H9 (cell line): ENCODE data around the gene NCKAP5. TPM values are rescaled to one million over a fixed set of nuclear protein-coding genes. Genes with fewer than 3 reads are reported as not detected.

Experiments
- DNase-seq: peaks from one replicate; pipeline ENCODE4 v3.0.0-alpha.2; 2017
- H2AFZ ChIP-seq: one replicate; pipeline ENCODE4 v1.6.1; 2013; ENCODE audit warnings: mild to moderate bottlenecking, low read length, control low read depth, moderate library complexity
- H2AK5ac ChIP-seq: 2 replicates; pipeline ENCODE4 v1.6.1; 2013; ENCODE audit warnings: low read length, control low read depth, mixed read lengths; ENCODE audit not compliant: insufficient read length
- H2BK120ac ChIP-seq: one replicate; pipeline ENCODE4 v1.6.1; 2013; ENCODE audit warnings: low read depth, mild to moderate bottlenecking, low read length, control low read depth, inconsistent platforms; ENCODE audit not compliant: poor library complexity, severe bottlenecking
- H2BK12ac ChIP-seq: 2 replicates; pipeline ENCODE4 v1.6.1; 2013; ENCODE audit warnings: low read length, control low read depth, mixed read lengths, low read depth; ENCODE audit not compliant: insufficient read length
- H2BK15ac ChIP-seq: 2 replicates; pipeline ENCODE4 v1.6.1; 2013; ENCODE audit warnings: low read depth, low read length, control low read depth
- H2BK20ac ChIP-seq: one replicate; pipeline ENCODE4 v1.6.1; 2013; ENCODE audit warnings: low read depth, mild to moderate bottlenecking, low read length, control low read depth, inconsistent platforms; ENCODE audit not compliant: poor library complexity, severe bottlenecking
- H2BK5ac ChIP-seq: 2 replicates; pipeline ENCODE4 v1.6.1; 2013; ENCODE audit warnings: low read length, control low read depth, mixed read lengths; ENCODE audit not compliant: insufficient read length
- H3K14ac ChIP-seq: 2 replicates; pipeline ENCODE4 v1.6.1; 2013; ENCODE audit warnings: low read length, control low read depth; ENCODE audit not compliant: insufficient read depth
- H3K18ac ChIP-seq: 2 replicates; pipeline ENCODE4 v1.6.1; 2013; ENCODE audit warnings: low read depth, mild to moderate bottlenecking, mixed read lengths, low read length, control low read depth; ENCODE audit not compliant: insufficient read length
- H3K23ac ChIP-seq: 2 replicates; pipeline ENCODE4 v1.6.1; 2013; ENCODE audit warnings: low read length, control low read depth, mixed read lengths, low read depth; ENCODE audit not compliant: insufficient read length
- H3K23me2 ChIP-seq: 2 replicates; pipeline ENCODE4 v1.6.1; 2013; ENCODE audit warnings: low read depth, mild to moderate bottlenecking, mixed read lengths, low read length, control low read depth; ENCODE audit not compliant: insufficient read length, poor library complexity, severe bottlenecking
- H3K27ac ChIP-seq: 2 replicates; pipeline ENCODE4 v1.5.1; 2013; ENCODE audit warnings: low read length, control low read depth, mixed read lengths, low read depth; ENCODE audit not compliant: insufficient read length
- H3K27me3 ChIP-seq: 2 replicates; pipeline ENCODE4 v1.6.1; 2013; ENCODE audit warnings: low read length, control low read depth, inconsistent platforms; ENCODE audit not compliant: insufficient read depth
- H3K4ac ChIP-seq: 2 replicates; pipeline ENCODE4 v1.6.1; 2013; ENCODE audit warnings: low read depth, mild to moderate bottlenecking, control low read depth, inconsistent platforms, low read length, moderate library complexity
- H3K4me1 ChIP-seq: 2 replicates; pipeline ENCODE4 v1.6.1; 2013; ENCODE audit warnings: low read length, control low read depth, inconsistent platforms; ENCODE audit not compliant: insufficient read depth
- H3K4me2 ChIP-seq: 2 replicates; pipeline ENCODE4 v1.6.1; 2013; ENCODE audit warnings: low read length, control low read depth, mixed read lengths; ENCODE audit not compliant: insufficient read length, insufficient read depth
- H3K56ac ChIP-seq: 2 replicates; pipeline ENCODE4 v1.6.1; 2013; ENCODE audit warnings: low read depth, mild to moderate bottlenecking, mixed read lengths, low read length, control low read depth; ENCODE audit not compliant: insufficient read length
- H3K79me1 ChIP-seq: 2 replicates; pipeline ENCODE4 v1.6.1; 2013; ENCODE audit warnings: low read depth, mild to moderate bottlenecking, moderate library complexity, low read length, control low read depth, inconsistent platforms; ENCODE audit not compliant: insufficient read depth, poor library complexity, severe bottlenecking
- H3K79me2 ChIP-seq: 2 replicates; pipeline ENCODE4 v1.6.1; 2013; ENCODE audit warnings: low read length, control low read depth, inconsistent platforms; ENCODE audit not compliant: insufficient read depth
- H3K9ac ChIP-seq: 2 replicates; pipeline ENCODE4 v1.6.1; 2013; ENCODE audit warnings: low read length, control low read depth, mixed read lengths; ENCODE audit not compliant: insufficient read length; ENCODE audit errors: extremely low read depth
- H3K9me3 ChIP-seq: one replicate; pipeline ENCODE4 v1.6.1; 2013; ENCODE audit warnings: low read depth, low read length, inconsistent platforms; ENCODE audit not compliant: control insufficient read depth
- H3T11ph ChIP-seq: one replicate; pipeline ENCODE4 v1.6.1; 2013; ENCODE audit warnings: mild to moderate bottlenecking, low read length, control low read depth, inconsistent platforms
- H4K20me1 ChIP-seq: one replicate; pipeline ENCODE4 v1.6.1; 2013; ENCODE audit not compliant: control insufficient read depth, insufficient read length, insufficient read depth
- H4K5ac ChIP-seq: 2 replicates; pipeline ENCODE4 v1.6.1; 2013; ENCODE audit warnings: low read depth, mild to moderate bottlenecking, mixed read lengths, low read length, control low read depth; ENCODE audit not compliant: insufficient read length
- H4K8ac ChIP-seq: replicated peaks from 2 replicates; pipeline ENCODE4 v1.6.1; 2013; ENCODE audit warnings: low read length, control low read depth, mixed read lengths, low read depth; ENCODE audit not compliant: insufficient read length
- H4K91ac ChIP-seq: 2 replicates; pipeline ENCODE4 v1.6.1; 2013; ENCODE audit warnings: low read depth, mild to moderate bottlenecking, moderate library complexity, mixed read lengths, low read length, control low read depth; ENCODE audit not compliant: insufficient read length
- H3K27ac Mint-ChIP-seq, 3 experiments: 2 replicates in 2 of 3; 3 replicates in 1 of 3; pipeline ENCODE4 v1.8.0; 2020 to 2021; ENCODE audit warnings: mixed read lengths in 3 of 3, mild to moderate bottlenecking in 1 of 3, moderate library complexity in 1 of 3
- H3K27me3 Mint-ChIP-seq: 2 replicates; pipeline ENCODE4 v1.8.0; 2021; ENCODE audit warnings: low read depth, mild to moderate bottlenecking, moderate library complexity, mixed read lengths
- H3K36me3 Mint-ChIP-seq, 3 experiments: 2 replicates in 2 of 3; 3 replicates in 1 of 3; pipeline ENCODE4 v1.8.0; 2020 to 2021; ENCODE audit warnings: low read depth in 3 of 3, mixed read lengths in 3 of 3; ENCODE audit not compliant: insufficient read depth in 1 of 3
- H3K4me1 Mint-ChIP-seq, 2 experiments: 2 replicates each; pipeline ENCODE4 v1.8.0; 2020; ENCODE audit warnings: mixed read lengths in 2 of 2
- H3K4me3 Mint-ChIP-seq, 2 experiments: 2 replicates in 1 of 2; 3 replicates in 1 of 2; pipeline ENCODE4 v1.8.0; 2020 to 2021; ENCODE audit warnings: mild to moderate bottlenecking in 2 of 2, mixed read lengths in 2 of 2, moderate library complexity in 1 of 2
- H3K9me3 Mint-ChIP-seq, 2 experiments: 2 replicates in 1 of 2; 3 replicates in 1 of 2; pipeline ENCODE4 v1.8.0; 2020; ENCODE audit warnings: mild to moderate bottlenecking in 2 of 2, mixed read lengths in 2 of 2, moderate library complexity in 1 of 2
- WGBS: extraction: QIAGEN DNeasy Blood & Tissue Kit; methylation state at CpG from one replicate; pipeline ENCODE4 v1.1.7; 2013; ENCODE audit warnings: missing lambda C conversion rate, low lambda C conversion rate, mixed read lengths; ENCODE audit not compliant: insufficient read length; ENCODE audit errors: extremely low coverage; 5-methylcytosine and 5-hydroxymethylcytosine counted together
- total RNA-seq: library from RNA; stranded (reverse); gene quantifications from 2 replicates; pipeline ENCODE4 v1.2.1, GENCODE V29; 2021
- TF ChIP-seq, protein P1 (sequence below): fragments of 200-600 bp; sonication (generic); conservative IDR thresholded peaks from 3 replicates; pipeline ENCODE4 v1.8.0; 2021; ENCODE audit warnings: antibody characterized with exemption, mild to moderate bottlenecking

Gene NCKAP5
- total RNA-seq, 1 experiment from 2014 or later: 0.26 TPM

- Histone ChIP-seq H2BK20ac (no peak overlapping the region), H3K9me3 (no peaks in the 10 kb centered on the region), H2BK5ac (no peak overlapping the region), H3K79me1 (no peaks in the 10 kb centered on the region), H4K5ac (no peak overlapping the region), H2BK15ac (no peak overlapping the region; the same call in 1 of the 2 replicates), H3K4me1 (peaks cover 4% of the 10 kb centered on the region; the same call in 1 of the 2 replicates), H3K9ac (no peak overlapping the region), H3K56ac (no peak overlapping the region), H2AFZ (no peak overlapping the region), H3K79me2 (no peaks in the 10 kb centered on the region), H3K4ac (no peak overlapping the region), H2BK12ac (no peak overlapping the region), H3T11ph (no peak overlapping the region), H4K8ac (no peak overlapping the region), H3K18ac (no peak overlapping the region), H4K91ac (no peak overlapping the region), H4K20me1 (no peaks in the 10 kb centered on the region), H3K23ac (no peak overlapping the region), H3K27me3 (no peaks in the 10 kb centered on the region), H3K14ac (no peak overlapping the region), H2BK120ac (no peak overlapping the region), H3K27ac (no peak overlapping the region), H2AK5ac (no peak overlapping the region), H3K4me2 (no peak overlapping the region), H3K23me2 (no peaks in the 10 kb centered on the region)
- TF ChIP-seq, protein P1, sequence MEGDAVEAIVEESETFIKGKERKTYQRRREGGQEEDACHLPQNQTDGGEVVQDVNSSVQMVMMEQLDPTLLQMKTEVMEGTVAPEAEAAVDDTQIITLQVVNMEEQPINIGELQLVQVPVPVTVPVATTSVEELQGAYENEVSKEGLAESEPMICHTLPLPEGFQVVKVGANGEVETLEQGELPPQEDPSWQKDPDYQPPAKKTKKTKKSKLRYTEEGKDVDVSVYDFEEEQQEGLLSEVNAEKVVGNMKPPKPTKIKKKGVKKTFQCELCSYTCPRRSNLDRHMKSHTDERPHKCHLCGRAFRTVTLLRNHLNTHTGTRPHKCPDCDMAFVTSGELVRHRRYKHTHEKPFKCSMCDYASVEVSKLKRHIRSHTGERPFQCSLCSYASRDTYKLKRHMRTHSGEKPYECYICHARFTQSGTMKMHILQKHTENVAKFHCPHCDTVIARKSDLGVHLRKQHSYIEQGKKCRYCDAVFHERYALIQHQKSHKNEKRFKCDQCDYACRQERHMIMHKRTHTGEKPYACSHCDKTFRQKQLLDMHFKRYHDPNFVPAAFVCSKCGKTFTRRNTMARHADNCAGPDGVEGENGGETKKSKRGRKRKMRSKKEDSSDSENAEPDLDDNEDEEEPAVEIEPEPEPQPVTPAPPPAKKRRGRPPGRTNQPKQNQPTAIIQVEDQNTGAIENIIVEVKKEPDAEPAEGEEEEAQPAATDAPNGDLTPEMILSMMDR: no peak
- Mint-ChIP-seq H3K27me3 (no peaks in the 10 kb centered on the region), H3K4me3 (no peak overlapping the region), H3K4me1 (peaks cover 7 to 11% of the 10 kb centered on the region in 2 experiments), H3K36me3 (no peaks in the 10 kb centered on the region), H3K27ac (no peak overlapping the region), H3K9me3 (no peaks in the 10 kb centered on the region; a peak in 3 of 5 replicates)
- no CpG with 5 or more reads among the region's 1 CpG for WGBS
- DNase-seq: no peak
Observed at GRCh38 chr2:133378386-133378785, 189.9 kb downstream of the NCKAP5 start.
